WTC11 (cell line): ENCODE data around the gene VAMP7. TPM values are rescaled to one million over a fixed set of nuclear protein-coding genes. Genes with fewer than 3 reads are reported as not detected.

Experiments
- ATAC-seq: fragments of 200-7000 bp; cut with Tn5 transposase; 2 replicates; pipeline ENCODE4 v1.10.0; 2021; ENCODE audit warnings: mild to moderate bottlenecking, moderate library complexity
- CTCF ChIA-PET: fragments of 300-600 bp; sonication (Branson Sonifier 250); formaldehyde crosslinking; loops from one replicate; lab custom pipeline; 2021; ENCODE audit warnings: antibody characterized with exemption; lab: Charles Lee
- POLR2A ChIA-PET: fragments of 350-600 bp; sonication (Branson Sonifier 250); formaldehyde crosslinking; loops from one replicate; lab custom pipeline; 2021; ENCODE audit warnings: antibody characterized with exemption; lab: Charles Lee
- DNase-seq: peaks from one replicate; pipeline ENCODE4 v3.0.0; 2021; ENCODE audit warnings: low spot score
- H3K27ac Mint-ChIP-seq: 2 replicates; pipeline ENCODE4 v1.8.0; 2021; ENCODE audit warnings: mixed read lengths
- H3K27me3 Mint-ChIP-seq: 2 replicates; pipeline ENCODE4 v1.8.0; 2021; ENCODE audit warnings: low read depth, mild to moderate bottlenecking, moderate library complexity, mixed read lengths
- H3K36me3 Mint-ChIP-seq: 2 replicates; pipeline ENCODE4 v1.8.0; 2021; ENCODE audit warnings: mixed read lengths
- H3K4me1 Mint-ChIP-seq: 2 replicates; pipeline ENCODE4 v1.8.0; 2022; ENCODE audit warnings: mixed read lengths
- H3K4me3 Mint-ChIP-seq: 2 replicates; pipeline ENCODE4 v1.8.0; 2021; ENCODE audit warnings: mild to moderate bottlenecking, moderate library complexity, mixed read lengths
- H3K9me3 Mint-ChIP-seq: 2 replicates; pipeline ENCODE4 v1.8.0; 2021; ENCODE audit warnings: mixed read lengths
- CBFB ChIP-seq: sonication (generic); formaldehyde crosslinking; IDR thresholded peaks from 2 replicates; pipeline ENCODE4 v1.8.1; 2022; ENCODE audit warnings: mild to moderate bottlenecking, low read depth, missing genetic modification reagents
- ESRRA ChIP-seq: sonication (generic); formaldehyde crosslinking; IDR thresholded peaks from 2 replicates; pipeline ENCODE4 v1.8.1; 2022; ENCODE audit warnings: mild to moderate bottlenecking, missing genetic modification reagents, borderline replicate concordance
- MXD4 ChIP-seq: fragments of 250-450 bp; sonication (Bioruptor Pico); IDR thresholded peaks from 2 replicates; pipeline ENCODE4 v1.8.0; 2021; ENCODE audit warnings: mild to moderate bottlenecking, moderate library complexity, borderline replicate concordance
- NFE2L1 ChIP-seq: sonication (generic); formaldehyde crosslinking; IDR thresholded peaks from 2 replicates; pipeline ENCODE4 v1.8.1; 2023; ENCODE audit warnings: missing genetic modification reagents
- PRRX2 ChIP-seq: fragments of 250-450 bp; sonication (Bioruptor Pico); IDR thresholded peaks from 2 replicates; pipeline ENCODE4 v1.8.0; 2021; ENCODE audit warnings: mild to moderate bottlenecking
- RELA ChIP-seq: sonication (generic); formaldehyde crosslinking; IDR thresholded peaks from 2 replicates; pipeline ENCODE4 v1.8.1; 2022; ENCODE audit warnings: missing genetic modification reagents, mild to moderate bottlenecking, borderline replicate concordance
- TEAD1 ChIP-seq: sonication (generic); formaldehyde crosslinking; IDR thresholded peaks from 2 replicates; pipeline ENCODE4 v1.8.0; 2022; ENCODE audit warnings: mild to moderate bottlenecking, missing genetic modification reagents
- ZNF263 ChIP-seq: sonication (generic); formaldehyde crosslinking; IDR thresholded peaks from 2 replicates; pipeline ENCODE4 v1.8.1; 2022; ENCODE audit warnings: low read depth, mild to moderate bottlenecking, moderate library complexity, missing genetic modification reagents
- ZNF317 ChIP-seq: sonication (generic); formaldehyde crosslinking; IDR thresholded peaks from 2 replicates; pipeline ENCODE4 v1.8.1; 2023; ENCODE audit warnings: low read depth, mild to moderate bottlenecking, moderate library complexity, missing genetic modification reagents, borderline replicate concordance
- ZNF396 ChIP-seq: fragments of 250-450 bp; sonication (Bioruptor Pico); IDR thresholded peaks from 2 replicates; pipeline ENCODE4 v1.8.0; 2021; ENCODE audit warnings: mild to moderate bottlenecking, moderate library complexity, borderline replicate concordance
- total RNA-seq: library from RNA; stranded (reverse); gene quantifications from 3 replicates; pipeline ENCODE4 v1.2.3, GENCODE V29; 2021
- TF ChIP-seq, protein P1 (sequence below): fragments of 250-450 bp; sonication (Bioruptor Pico); IDR thresholded peaks from 2 replicates; pipeline ENCODE4 v1.9.0; 2021; ENCODE audit warnings: moderate library complexity, mild to moderate bottlenecking, inconsistent platforms, borderline replicate concordance
- TF ChIP-seq, protein P2 (sequence below): sonication (generic); formaldehyde crosslinking; conservative IDR thresholded peaks from 2 replicates; pipeline ENCODE4 v1.8.1; 2023; ENCODE audit warnings: mild to moderate bottlenecking, low read depth, missing genetic modification reagents, moderate library complexity
- TF ChIP-seq, protein P3 (sequence below): fragments of 250-450 bp; sonication (Bioruptor Pico); IDR thresholded peaks from 2 replicates; pipeline ENCODE4 v1.8.0; 2021; ENCODE audit warnings: mild to moderate bottlenecking
- TF ChIP-seq, protein P4 (sequence below): fragments of 250-450 bp; sonication (Bioruptor Pico); conservative IDR thresholded peaks from 2 replicates; pipeline ENCODE4 v1.9.0; 2021; ENCODE audit warnings: mild to moderate bottlenecking
- TF ChIP-seq, protein P5 (sequence below): sonication (generic); formaldehyde crosslinking; IDR thresholded peaks from 2 replicates; pipeline ENCODE4 v1.8.0; 2023; ENCODE audit warnings: missing genetic modification reagents, mild to moderate bottlenecking, borderline replicate concordance
- TF ChIP-seq, protein P6 (sequence below): sonication (generic); formaldehyde crosslinking; IDR thresholded peaks from 2 replicates; pipeline ENCODE4 v1.8.1; 2023; ENCODE audit warnings: mild to moderate bottlenecking, missing genetic modification reagents
- TF ChIP-seq, protein P7 (sequence below): fragments of 250-450 bp; sonication (Bioruptor Pico); IDR thresholded peaks from 2 replicates; pipeline ENCODE4 v2.1.2; 2022; ENCODE audit warnings: mild to moderate bottlenecking, moderate library complexity

The VAMP7 gene
- total RNA-seq, 1 experiment from 2014 or later, result 22.1 TPM

DNA sequence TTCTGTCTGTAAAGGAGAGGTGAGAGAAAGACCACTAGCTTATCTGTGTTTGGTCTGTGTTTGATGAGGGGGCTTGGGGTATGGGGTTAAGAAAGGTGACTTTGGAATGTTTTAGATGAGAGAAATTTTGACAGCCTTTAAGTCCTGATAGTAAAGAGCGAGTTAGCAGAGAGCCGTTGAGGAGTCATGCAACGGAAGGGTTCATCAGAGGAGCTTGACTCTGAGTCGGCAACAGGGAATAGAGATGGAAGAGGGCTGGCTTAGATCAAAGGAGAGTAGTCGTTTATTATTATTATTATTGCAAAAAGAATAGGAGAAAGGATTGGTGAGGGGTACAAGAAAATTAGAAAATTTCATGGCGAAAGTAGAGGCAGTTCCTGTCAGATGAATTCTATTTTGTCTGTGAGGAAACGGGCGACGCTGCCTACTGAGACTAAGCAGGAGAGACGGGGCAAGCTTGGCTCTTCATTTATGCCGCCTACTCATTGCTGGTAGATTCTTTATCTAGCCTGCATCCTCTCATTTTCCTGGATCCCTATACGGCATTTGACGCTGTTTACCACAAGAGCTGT lies 473 bp upstream of the VAMP7 start:
- H3K9me3 Mint-ChIP-seq, result peaks cover 42% of the 10 kb centered on the region
- peak overlapping the region; percentile 90 for H3K4me3 Mint-ChIP-seq
- ATAC-seq (no peak), DNase-seq (no peak)
- H3K27me3 Mint-ChIP-seq, result peaks cover 33% of the 10 kb centered on the region
- TF ChIP-seq TEAD1 (no peak), ZNF317 (no peak), ESRRA (CRISPR knock-in tag) (no peak), NFE2L1 (CRISPR knock-in tag) (no peak), CBFB (CRISPR knock-in tag) (no peak), RELA (CRISPR knock-in tag) (no peak), PRRX2 (CRISPR knock-in tag) (no peak), ZNF263 (CRISPR knock-in tag) (no peak), ZNF396 (CRISPR knock-in tag) (no peak), MXD4 (CRISPR knock-in tag) (no peak)
- TF ChIP-seq, protein P1, sequence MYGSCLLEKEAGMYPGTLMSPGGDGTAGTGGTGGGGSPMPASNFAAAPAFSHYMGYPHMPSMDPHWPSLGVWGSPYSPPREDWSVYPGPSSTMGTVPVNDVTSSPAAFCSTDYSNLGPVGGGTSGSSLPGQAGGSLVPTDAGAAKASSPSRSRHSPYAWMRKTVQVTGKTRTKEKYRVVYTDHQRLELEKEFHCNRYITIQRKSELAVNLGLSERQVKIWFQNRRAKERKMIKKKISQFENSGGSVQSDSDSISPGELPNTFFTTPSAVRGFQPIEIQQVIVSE (CRISPR knock-in tag), result no peak
- TF ChIP-seq, protein P2, sequence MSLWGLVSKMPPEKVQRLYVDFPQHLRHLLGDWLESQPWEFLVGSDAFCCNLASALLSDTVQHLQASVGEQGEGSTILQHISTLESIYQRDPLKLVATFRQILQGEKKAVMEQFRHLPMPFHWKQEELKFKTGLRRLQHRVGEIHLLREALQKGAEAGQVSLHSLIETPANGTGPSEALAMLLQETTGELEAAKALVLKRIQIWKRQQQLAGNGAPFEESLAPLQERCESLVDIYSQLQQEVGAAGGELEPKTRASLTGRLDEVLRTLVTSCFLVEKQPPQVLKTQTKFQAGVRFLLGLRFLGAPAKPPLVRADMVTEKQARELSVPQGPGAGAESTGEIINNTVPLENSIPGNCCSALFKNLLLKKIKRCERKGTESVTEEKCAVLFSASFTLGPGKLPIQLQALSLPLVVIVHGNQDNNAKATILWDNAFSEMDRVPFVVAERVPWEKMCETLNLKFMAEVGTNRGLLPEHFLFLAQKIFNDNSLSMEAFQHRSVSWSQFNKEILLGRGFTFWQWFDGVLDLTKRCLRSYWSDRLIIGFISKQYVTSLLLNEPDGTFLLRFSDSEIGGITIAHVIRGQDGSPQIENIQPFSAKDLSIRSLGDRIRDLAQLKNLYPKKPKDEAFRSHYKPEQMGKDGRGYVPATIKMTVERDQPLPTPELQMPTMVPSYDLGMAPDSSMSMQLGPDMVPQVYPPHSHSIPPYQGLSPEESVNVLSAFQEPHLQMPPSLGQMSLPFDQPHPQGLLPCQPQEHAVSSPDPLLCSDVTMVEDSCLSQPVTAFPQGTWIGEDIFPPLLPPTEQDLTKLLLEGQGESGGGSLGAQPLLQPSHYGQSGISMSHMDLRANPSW (CRISPR knock-in tag), result no peak
- TF ChIP-seq, protein P3, sequence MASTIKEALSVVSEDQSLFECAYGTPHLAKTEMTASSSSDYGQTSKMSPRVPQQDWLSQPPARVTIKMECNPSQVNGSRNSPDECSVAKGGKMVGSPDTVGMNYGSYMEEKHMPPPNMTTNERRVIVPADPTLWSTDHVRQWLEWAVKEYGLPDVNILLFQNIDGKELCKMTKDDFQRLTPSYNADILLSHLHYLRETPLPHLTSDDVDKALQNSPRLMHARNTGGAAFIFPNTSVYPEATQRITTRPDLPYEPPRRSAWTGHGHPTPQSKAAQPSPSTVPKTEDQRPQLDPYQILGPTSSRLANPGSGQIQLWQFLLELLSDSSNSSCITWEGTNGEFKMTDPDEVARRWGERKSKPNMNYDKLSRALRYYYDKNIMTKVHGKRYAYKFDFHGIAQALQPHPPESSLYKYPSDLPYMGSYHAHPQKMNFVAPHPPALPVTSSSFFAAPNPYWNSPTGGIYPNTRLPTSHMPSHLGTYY, result no peak
- TF ChIP-seq, protein P4, sequence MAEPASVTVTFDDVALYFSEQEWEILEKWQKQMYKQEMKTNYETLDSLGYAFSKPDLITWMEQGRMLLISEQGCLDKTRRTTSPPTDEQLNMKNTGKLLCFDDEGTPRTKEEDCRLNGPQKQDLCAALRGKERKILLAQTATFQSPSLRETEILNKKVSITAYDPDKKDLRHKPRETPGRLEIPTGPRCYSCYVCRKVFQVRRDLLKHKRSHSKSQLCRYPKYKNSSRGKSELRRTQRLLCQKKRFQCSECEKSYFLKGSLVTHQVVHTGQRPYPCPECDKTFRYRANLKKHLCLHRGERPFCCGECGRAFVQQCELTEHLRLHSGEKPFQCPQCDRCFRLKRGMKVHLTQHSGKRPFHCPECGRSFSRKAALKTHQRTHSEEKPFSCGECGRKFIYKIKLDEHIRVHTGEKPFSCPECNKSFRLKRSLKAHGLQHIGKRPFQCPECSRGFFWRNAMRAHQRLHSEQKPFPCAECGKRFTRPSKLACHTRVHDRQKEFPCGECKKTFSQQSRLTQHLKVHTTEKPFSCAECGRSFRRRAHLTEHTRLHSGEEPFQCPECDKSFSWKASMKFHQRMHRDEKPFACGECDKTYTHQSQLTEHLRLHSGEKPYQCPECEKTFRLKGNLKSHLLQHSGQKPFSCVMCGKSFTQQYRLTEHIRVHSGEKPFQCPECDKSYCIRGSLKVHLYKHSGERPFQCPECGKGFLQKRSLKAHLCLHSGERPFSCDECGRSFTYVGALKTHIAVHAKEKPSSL (CRISPR knock-in tag), result no peak
- TF ChIP-seq, protein P5, sequence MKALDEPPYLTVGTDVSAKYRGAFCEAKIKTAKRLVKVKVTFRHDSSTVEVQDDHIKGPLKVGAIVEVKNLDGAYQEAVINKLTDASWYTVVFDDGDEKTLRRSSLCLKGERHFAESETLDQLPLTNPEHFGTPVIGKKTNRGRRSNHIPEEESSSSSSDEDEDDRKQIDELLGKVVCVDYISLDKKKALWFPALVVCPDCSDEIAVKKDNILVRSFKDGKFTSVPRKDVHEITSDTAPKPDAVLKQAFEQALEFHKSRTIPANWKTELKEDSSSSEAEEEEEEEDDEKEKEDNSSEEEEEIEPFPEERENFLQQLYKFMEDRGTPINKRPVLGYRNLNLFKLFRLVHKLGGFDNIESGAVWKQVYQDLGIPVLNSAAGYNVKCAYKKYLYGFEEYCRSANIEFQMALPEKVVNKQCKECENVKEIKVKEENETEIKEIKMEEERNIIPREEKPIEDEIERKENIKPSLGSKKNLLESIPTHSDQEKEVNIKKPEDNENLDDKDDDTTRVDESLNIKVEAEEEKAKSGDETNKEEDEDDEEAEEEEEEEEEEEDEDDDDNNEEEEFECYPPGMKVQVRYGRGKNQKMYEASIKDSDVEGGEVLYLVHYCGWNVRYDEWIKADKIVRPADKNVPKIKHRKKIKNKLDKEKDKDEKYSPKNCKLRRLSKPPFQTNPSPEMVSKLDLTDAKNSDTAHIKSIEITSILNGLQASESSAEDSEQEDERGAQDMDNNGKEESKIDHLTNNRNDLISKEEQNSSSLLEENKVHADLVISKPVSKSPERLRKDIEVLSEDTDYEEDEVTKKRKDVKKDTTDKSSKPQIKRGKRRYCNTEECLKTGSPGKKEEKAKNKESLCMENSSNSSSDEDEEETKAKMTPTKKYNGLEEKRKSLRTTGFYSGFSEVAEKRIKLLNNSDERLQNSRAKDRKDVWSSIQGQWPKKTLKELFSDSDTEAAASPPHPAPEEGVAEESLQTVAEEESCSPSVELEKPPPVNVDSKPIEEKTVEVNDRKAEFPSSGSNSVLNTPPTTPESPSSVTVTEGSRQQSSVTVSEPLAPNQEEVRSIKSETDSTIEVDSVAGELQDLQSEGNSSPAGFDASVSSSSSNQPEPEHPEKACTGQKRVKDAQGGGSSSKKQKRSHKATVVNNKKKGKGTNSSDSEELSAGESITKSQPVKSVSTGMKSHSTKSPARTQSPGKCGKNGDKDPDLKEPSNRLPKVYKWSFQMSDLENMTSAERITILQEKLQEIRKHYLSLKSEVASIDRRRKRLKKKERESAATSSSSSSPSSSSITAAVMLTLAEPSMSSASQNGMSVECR, result no peak
- TF ChIP-seq, protein P6, sequence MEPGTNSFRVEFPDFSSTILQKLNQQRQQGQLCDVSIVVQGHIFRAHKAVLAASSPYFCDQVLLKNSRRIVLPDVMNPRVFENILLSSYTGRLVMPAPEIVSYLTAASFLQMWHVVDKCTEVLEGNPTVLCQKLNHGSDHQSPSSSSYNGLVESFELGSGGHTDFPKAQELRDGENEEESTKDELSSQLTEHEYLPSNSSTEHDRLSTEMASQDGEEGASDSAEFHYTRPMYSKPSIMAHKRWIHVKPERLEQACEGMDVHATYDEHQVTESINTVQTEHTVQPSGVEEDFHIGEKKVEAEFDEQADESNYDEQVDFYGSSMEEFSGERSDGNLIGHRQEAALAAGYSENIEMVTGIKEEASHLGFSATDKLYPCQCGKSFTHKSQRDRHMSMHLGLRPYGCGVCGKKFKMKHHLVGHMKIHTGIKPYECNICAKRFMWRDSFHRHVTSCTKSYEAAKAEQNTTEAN (CRISPR knock-in tag), result no peak
- TF ChIP-seq, protein P7, sequence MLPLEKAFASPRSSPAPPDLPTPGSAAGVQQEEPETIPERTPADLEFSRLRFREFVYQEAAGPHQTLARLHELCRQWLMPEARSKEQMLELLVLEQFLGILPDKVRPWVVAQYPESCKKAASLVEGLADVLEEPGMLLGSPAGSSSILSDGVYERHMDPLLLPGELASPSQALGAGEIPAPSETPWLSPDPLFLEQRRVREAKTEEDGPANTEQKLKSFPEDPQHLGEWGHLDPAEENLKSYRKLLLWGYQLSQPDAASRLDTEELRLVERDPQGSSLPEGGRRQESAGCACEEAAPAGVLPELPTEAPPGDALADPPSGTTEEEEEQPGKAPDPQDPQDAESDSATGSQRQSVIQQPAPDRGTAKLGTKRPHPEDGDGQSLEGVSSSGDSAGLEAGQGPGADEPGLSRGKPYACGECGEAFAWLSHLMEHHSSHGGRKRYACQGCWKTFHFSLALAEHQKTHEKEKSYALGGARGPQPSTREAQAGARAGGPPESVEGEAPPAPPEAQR (CRISPR knock-in tag), result no peak
- ChIA-PET CTCF (no interaction called here), POLR2A (no interaction called here)
- H3K27ac Mint-ChIP-seq, result no peak overlapping the region
- H3K36me3 Mint-ChIP-seq, result peaks cover 23% of the 10 kb centered on the region
- peaks cover 3% of the 10 kb centered on the region; the same call in 1 of the 2 replicates for H3K4me1 Mint-ChIP-seq
